GM12892 (cell line): Measurements from ENCODE around the gene DARS2.

ENCODE experiments used
- POLR2A ChIP-seq: IDR thresholded peaks from 2 replicates; pipeline ENCODE4 v1.6.1; 2011; ENCODE audit warnings: low read depth, low read length, control low read depth
- POLR2AphosphoS5 ChIP-seq: IDR thresholded peaks from 2 replicates; pipeline ENCODE4 v1.6.1; 2011; ENCODE audit warnings: low read depth, low read length, control low read depth
- TAF1 ChIP-seq: IDR thresholded peaks from 2 replicates; pipeline ENCODE4 v1.6.1; 2011; ENCODE audit warnings: low read depth, mild to moderate bottlenecking, control low read depth, low read length, borderline replicate concordance

DNA sequence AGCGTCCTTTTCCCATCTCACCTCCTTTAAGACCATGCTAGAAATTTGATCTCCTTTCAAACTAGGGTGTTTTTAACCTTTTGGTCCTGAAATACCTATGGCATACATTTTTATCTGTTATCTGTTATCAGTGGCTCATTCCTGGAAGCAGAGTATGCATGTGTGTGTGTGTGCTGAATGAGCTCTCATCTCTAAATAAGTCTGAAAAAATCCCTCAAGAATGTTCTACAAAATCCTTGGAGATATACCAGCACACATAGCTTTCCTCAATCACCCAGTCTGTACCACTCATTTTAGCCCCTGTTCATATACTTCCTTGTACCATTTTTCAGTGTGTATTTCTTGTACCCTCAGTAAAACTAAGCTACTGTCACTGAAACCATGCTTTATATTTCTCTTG is 6.0 kb upstream of the DARS2 start:
- TF ChIP-seq POLR2A (no peak), POLR2AphosphoS5 (no peak), TAF1 (no peak)
